ENCODE measurements around the gene RBL2.

The RBL2 gene

DNA sequence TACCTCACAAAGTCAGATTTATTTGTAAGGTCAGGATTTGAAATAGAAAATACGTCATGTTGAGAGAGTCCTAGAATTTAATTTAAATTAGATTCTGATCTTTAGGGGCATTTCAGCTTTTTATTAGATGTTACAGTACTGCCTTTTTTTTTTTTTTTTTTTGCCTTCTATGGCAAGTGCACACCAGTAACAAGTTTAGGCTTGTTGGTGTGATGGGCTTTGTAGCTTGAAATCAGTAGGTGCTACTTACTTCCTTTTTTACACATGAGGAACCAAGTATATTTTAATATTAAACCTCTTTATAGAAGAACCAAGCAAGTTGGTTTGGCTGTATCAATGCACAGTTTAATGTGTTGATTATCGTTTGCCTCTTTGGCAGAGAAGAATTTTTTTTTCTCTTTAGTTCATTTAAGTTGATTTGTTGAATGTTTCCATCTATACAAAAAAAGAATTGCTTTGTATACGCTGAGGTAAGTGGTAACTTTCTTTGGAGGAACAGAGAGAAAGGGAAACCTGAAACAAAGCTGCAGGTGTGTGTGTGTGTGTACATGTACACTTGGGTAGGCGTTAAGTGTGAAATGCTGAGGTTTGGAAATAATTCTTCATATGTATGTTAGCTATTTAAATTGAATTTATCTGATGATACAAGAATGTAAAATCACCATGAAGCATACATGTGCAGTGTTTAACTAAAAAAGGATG lies 15.7 kb downstream of the RBL2 start:
- DNase-seq (ENCODE audit: low spot score), result no peak

GRCh38 chr16:53453928-53454327 lies 19.7 kb downstream of the RBL2 start:
- no peak for DNase-seq (ENCODE audit: low spot score)

DNA sequence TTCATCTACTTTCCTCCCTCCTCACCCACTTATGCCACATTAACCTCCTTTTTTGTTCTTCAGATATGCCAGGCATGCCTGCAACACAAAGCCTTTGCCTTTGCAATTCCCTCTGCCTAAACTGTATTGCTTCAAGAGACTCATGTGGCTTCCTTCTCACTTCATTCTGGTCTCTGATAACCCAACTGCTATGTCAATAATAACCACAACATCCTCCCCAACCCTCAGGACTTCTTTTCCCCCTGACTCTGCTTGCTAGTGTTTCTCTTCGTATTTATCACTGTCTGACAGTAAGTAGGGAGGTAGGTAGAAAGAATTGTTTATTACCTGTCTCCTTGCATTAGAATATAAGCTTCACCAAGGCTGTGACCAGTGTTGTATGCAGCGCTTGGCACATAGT lies 22.4 kb downstream of the RBL2 start:
- DNase-seq (ENCODE audit: low spot score), result no peak

- no peak for DNase-seq (ENCODE audit: low spot score)
These were observed 23.4 kb downstream of the RBL2 start for GRCh38 chr16:53457670-53458069.

DNA sequence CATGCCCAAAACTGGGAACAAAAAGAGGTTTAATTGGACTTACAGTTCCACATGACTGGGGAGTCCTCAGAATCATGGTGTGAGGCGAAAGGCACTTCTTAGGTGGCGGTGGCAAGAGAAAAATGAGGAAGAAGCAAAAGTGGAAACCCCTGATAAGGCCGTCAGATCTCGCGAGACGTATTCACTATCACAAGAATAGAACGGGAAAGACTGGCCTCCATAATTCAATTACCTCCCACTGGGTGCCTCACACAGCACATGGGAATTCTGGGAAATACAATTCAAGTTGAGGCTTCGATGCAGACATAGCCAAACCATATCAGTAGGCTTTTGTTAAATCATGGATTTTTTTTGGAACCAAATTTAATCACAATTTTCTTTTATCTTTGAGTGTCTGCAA lies 24.4 kb downstream of the RBL2 start:
- no peak for DNase-seq (ENCODE audit: low spot score)

GRCh38 chr16:53465606-53466280 lies 31.5 kb downstream of the RBL2 start:
- DNase-seq (ENCODE audit: low spot score), result peak; percentile 29

DNA sequence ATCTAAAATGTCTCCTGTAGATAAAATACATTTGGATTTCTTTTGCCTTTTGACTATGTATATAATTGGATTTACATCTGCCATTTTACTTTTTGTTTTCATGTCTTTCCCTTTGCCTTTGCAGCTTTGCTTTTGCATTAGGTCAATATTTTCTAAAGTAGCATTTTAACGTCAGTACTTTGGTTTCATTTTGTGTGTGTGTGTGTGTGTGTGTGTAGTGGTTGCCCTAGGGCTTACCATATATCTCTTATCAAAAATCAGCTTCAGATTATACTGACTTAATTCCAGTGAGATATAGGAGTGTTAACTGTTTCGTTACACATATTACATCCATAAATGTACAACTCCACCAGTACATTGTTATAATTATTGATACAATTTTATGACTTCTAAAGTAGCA lies 42.6 kb downstream of the RBL2 start:
- DNase-seq (ENCODE audit: low spot score), result no peak

DNA sequence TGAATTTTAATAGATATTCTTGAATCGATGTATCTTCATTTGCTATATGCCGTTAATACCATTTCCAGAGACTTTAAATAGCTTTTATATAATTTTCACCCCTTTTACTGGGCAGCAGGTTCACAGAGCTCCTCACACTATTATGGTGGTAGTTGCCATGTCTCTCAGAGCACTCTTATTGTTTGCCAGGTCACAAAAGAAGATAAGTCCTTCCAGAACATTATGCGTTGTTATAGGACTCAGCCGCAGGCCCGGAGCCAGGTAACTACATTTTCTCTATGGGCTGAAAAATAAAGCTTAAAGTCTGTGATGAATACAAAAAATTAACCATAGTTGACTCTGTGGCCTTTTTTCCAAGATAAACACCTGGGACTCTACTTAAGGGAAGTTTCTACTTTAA lies 44.7 kb downstream of the RBL2 start:
- no peak for DNase-seq (ENCODE audit: low spot score)

GRCh38 chr16:53480394-53480793 lies 46.1 kb downstream of the RBL2 start:
- DNase-seq (ENCODE audit: low spot score), result no peak

GRCh38 chr16:53482123-53482522 lies 47.9 kb downstream of the RBL2 start:
- DNase-seq (ENCODE audit: low spot score), result no peak

DNA sequence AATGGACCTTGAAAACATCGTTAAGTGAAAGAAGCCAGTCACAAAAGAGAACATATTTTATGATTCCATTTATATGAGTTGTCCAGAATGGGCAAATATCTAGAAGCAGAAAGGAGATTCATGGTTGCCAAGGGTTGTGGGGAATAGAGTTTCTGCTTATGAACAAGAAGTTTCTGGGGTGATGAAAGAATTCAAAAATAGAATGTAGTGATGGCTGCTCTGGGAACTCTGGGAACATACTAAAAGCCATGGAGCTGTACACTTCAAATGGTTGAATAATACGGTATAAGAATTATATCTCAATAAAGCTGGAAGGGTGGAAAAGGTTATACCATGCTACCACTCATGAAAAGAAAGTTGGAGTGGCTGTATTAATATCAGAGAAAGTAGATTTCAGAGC lies 50.3 kb downstream of the RBL2 start:
- no peak for DNase-seq (ENCODE audit: low spot score)

- DNase-seq (ENCODE audit: low spot score), result no peak
These were observed 52.0 kb downstream of the RBL2 start for GRCh38 chr16:53486230-53486629.

- DNase-seq (ENCODE audit: low spot score), result no peak
These were observed 55.5 kb downstream of the RBL2 start for GRCh38 chr16:53489755-53490154.

- DNase-seq (ENCODE audit: low spot score), result no peak
These were observed 58.2 kb downstream of the RBL2 start for GRCh38 chr16:53492503-53492902.

- DNase-seq (ENCODE audit: low spot score), result no peak
These were observed 60.4 kb downstream of the RBL2 start for GRCh38 chr16:53494636-53495035.

DNA sequence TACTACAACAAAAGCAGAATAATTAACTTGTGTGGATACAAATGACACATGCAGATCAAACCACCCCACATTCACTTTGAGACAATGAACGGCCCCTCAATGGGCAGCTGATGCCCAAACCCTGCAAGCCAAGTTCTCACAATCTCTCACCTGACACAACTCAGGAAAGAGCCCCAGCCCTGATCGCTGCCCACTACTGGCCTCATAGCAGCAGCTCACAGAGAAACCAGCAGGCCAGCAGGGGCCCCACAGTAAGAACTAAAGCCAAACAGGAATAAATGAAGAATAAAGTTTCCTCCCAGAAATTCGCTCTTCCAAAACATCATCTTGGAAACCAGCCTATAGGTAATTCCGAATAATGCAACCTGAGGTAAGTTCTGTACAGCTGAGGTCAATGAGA lies 61.1 kb downstream of the RBL2 start:
- no peak for DNase-seq (ENCODE audit: low spot score)

DNA sequence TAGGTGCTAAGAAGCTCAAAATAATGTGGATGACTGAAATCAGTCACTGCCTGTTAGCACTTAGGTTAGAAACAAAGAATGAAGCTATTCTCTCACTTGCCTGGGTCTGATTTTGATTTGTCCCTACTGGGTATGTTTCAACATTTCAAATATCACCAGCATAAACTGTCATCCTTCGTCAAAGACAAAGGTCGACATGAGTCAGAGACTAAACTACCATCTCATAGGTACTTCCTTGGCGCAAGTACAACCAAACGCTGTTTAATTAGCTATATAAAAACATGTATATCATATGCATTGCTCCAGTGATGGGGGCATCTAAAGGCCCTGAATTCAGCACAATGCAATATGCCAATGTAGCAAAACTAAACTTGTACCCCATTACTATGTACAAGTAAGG lies 64.7 kb downstream of the RBL2 start:
- DNase-seq (ENCODE audit: low spot score), result no peak

- no peak for DNase-seq (ENCODE audit: low spot score)
These were observed 67.1 kb downstream of the RBL2 start for GRCh38 chr16:53501216-53501859.

- peak; percentile 34 for DNase-seq (ENCODE audit: low spot score)
These were observed 68.3 kb downstream of the RBL2 start, which contains the start of gene AKTIP for GRCh38 chr16:53502331-53503269. Gene AKTIP (minus strand): TSS chr16:53503209. CDS start chr16:53500259, 2,950 bp downstream.

- DNase-seq (ENCODE audit: low spot score), result peak; percentile 100
These were observed 69.1 kb downstream of the RBL2 start for GRCh38 chr16:53503270-53503923.

DNA sequence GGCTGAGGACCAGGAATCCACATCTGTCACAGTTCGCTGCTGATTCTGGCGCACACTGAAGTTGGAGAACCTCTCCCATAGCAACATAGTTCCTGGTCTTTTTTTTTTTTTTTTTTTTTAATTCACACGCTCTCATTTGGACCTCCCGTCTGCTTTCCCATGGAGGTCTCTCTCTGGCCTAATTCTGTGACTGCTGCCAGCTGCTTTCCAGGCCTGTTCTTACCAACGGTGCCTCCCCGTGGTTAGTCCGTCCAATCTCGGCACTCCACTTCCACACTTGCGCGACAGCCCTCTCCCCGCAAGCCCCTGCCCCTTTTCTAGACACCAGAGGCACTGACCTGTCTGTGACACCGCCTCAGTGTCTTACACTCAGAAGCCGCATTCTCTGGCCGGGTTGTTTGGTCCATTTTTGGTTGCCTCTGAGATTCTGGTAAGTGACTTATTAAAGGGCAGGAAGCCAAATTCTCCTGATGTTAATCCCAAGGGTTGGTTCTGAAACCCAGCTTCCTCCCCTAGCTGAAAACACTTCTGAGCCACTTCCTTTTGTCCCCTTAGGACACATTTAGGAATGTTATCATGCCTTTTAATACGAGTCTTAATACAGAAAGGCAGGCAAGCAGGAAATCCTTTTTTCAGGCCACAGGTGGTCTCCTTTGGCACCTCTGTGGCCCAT lies 69.9 kb downstream of the RBL2 start:
- DNase-seq (ENCODE audit: low spot score), result peak; percentile 54
